A549 treated with Mapracorat at 1 μM for 4 hours (cell line): Measurements from ENCODE around the gene ZNF491. TPM values are rescaled to one million over a fixed set of nuclear protein-coding genes. Genes with fewer than 3 reads are reported as not detected.

Experiments
- total RNA-seq: library from RNA; stranded (reverse); fragments of 200-300 nt; extraction: Qiagen RNA extraction; gene quantifications from 5 replicates; pipeline ENCODE4 v1.2.3, GENCODE V29; 2022

ZNF491 gene
- not detected in 5 replicates for total RNA-seq

DNA sequence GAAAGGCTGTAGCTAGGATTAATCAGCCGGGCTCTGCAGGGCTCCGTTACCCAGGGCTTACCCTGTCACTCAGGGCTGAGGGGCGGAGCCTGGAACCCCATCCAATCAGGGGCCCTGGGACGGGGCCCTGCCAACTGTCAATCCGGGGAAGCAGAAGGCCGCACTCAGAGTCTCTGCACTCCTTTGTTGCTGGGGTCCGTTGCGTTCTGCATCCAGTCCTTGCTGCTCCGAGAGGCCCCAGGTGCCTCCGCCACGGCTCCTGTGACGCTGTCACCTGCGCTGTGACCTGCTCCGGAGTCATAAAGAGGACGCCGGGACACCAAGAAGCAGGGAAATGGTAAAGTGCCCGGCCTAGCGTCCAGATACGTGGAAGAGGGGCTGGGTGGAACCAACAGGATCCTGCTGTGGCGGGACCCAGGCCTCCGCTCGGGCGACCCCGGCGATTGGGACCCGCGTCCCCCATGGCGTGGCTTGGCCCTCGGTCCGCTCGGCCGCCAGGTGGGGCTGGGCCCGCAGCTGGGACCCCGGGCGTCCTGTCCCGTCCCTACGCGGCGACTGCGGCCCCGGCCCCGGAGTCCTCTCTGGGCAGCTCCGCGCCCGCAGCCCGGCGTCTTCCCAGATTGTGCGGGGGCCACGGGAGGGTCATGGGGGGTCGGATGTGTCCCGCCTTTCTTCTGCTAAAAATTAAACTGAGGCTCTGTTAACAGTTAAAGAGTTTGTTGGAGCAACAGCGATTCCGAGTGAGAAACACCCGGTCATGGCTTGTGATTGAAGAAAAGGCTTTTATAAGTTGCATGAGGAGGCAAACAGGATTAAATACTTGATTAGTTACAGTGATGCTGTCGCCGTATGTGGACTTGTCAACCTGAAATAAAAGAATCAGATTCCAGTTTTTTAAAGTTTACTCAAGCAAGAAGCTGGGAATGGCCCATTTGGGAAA lies at the start of gene ZNF491:
ZNF491 (plus strand) TSS at position 133 of the 940 bp plus-strand sequence. CDS start 7,431 bp downstream, outside the sequence.

GRCh38 chr19:11766597-11767591 lies 31.4 kb upstream of the ZNF491 start, which contains the start of gene ZNF441:
Gene ZNF441, plus strand, starts transcription at chr19:11767000. Its CDS starts 194 bp downstream, at chr19:11767194.

DNA sequence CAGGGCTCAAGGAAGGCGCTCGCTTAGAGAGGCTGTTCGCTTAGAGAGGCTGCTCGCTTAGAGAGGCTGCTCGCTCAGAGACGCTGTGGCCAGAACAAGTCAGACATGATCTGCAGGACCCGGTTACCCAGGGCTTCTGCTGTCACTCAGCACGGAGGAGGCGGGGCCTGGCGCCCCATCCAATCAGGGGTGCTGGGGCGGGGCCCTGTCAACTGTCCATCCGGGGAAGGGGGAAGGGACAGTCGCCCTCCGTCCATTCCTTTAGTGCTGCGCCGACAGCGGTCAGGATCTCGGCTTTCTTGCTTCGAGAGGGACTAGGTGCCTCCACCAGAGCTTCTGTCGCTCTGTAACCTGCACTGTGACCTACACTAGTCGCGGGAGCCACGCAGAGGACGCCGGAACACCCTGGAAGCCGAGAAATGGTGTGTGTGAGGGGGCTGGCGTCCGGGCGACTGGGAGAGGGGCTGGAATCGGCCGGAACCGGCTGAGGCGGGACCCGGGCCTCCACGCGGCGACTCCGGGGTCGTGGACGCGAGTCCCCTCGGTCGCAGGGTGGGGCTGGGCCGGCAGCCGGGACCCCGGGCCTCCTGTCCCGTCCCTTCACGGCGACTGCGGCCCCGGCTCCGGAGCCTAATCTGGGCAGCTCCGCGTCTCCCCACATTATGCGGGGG lies 15.8 kb downstream of the ZNF491 start, which contains the start of gene ZNF440:
ZNF440 (plus strand) TSS at position 245 of the 671 bp plus-strand sequence; CDS start at position 420, 175 bp downstream.

DNA sequence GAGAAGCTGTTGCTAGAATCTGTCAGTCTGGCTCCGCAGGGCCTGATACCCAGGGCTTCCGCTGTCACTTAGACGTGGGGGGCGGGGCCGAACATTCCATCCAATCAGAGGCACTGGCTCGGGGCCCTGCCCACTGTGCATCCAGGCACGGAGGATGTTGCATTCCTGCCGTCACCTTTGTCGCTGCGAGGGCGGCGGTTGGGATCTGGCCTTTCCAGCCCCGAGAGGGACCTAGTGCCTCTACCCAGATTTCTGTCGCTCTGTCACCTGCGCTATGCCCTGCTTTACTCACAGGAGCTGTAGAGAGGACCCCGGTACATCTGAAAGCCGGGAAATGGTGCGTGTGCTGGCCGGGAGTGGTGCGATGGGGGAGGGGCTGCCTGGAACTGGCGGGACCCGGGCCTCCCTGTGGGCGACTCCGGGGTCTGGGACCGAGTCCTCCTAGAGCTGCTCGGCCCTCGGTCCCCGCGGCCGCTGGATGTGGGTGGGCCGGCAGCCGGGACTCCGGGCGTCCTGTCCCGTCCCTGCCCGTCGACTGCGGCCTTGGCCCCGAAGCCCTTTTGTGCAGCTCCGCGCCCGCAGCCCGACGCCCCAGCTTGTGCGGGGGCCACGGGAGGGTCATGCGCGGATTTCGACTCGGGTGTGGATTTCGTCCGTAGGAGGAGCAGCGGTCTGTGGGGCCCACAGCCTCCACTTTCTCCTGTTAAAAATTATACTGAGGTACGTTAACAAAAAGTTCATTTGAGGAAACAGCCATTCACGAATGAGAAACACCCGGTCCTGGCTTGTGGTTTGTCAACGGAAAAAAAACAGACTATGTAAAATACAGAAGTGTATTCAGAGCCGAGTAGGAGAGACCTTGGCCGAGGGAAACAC lies 50.5 kb downstream of the ZNF491 start, which contains the start of gene ZNF439:
ZNF439 (plus strand) TSS at position 133 of the 876 bp plus-strand sequence; CDS start at position 275, 142 bp downstream.

Other genes starting within 250 kb of the ZNF491 start
- gene ELOF1, start 239.3 kb upstream of the ZNF491 start, total RNA-seq: 94.7 to 120 TPM (median 95.7 TPM) in 5 replicates
- 0.16 to 0.72 TPM (median 0.28 TPM) in 3 of 5 replicates, not detected in the others for gene ACP5, start 220.9 kb upstream of the ZNF491 start, total RNA-seq
- 2.8 to 4.9 TPM (median 3.9 TPM) in 5 replicates for gene ZNF627, start 201.0 kb upstream of the ZNF491 start, total RNA-seq
- 1.5 to 3.6 TPM (median 2.9 TPM) in 5 replicates for gene ZNF823, start 59.6 kb upstream of the ZNF491 start, total RNA-seq
- gene ZNF441, start 31.5 kb upstream of the ZNF491 start, total RNA-seq: not detected in 5 replicates
- gene ZNF440, start 15.8 kb downstream of the ZNF491 start, total RNA-seq: 0.02 TPM in 1 of 5 replicates, not detected in the others
- gene ZNF439, start 50.2 kb downstream of the ZNF491 start, total RNA-seq: not detected in 5 replicates
- not detected in 5 replicates for gene ZNF69, start 89.3 kb downstream of the ZNF491 start, total RNA-seq
- gene ZNF700, start 126.6 kb downstream of the ZNF491 start, total RNA-seq: 0.19 to 0.30 TPM (median 0.27 TPM) in 5 replicates
- not detected in 5 replicates for gene ZNF763, start 166.5 kb downstream of the ZNF491 start, total RNA-seq
- gene ZNF433, start 237.2 kb downstream of the ZNF491 start, total RNA-seq: not detected in 5 replicates